ENCODE data around the gene C1orf21.
A peak's percentile ranks its signal among the peaks of the same experiment; 100 is the strongest.
"Not testable (repeated sequence)": the region's sequence is repeated elsewhere in the genome, so short reads cannot be mapped to it uniquely, and the experiment has no call there.

Gene C1orf21, protein sequence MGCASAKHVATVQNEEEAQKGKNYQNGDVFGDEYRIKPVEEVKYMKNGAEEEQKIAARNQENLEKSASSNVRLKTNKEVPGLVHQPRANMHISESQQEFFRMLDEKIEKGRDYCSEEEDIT

DNA sequence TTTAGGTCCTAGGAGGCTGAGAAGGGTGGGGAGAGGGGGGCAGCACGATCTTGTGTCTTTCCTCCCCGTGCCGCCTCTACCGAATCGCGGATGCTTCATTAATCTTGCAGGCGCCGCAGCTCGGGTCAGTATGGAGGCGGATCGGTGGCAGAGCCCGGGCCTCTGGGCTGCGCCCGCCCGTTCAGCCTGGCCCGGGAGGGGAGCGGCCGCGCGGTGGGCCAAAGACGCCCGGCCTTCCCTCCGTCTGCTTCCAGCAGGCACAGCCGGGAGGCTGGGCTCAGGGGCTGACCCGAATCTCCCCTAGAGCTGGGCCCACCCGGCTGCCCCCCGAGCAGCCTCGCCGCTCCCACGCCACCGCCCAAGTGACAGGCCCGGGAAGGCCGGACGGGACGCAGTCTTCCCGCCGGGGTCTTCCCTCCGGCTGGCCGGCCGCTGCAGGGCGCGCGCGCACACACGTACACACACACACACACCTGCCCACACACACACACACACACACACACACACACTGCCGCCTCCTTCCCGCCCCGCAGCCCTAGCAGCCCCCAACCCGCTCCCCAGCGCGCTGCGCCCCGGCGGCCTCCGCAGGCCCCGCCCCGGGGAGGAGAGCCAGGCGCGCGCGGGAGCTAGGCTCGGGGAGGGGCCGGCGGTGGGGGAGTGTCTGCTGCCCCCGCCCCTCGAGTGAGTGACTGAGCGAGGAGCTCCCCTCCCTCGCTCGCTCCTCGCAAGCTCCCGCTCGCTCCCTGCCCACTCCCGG is at the start of gene C1orf21:
C1orf21 (plus strand) TSS at position 718 of the 757 bp plus-strand sequence. CDS start 90,481 bp downstream, outside the sequence.
- peak in 55 of 58 donors; percentile 28 to 93 (median 81) for DNase-seq

DNA sequence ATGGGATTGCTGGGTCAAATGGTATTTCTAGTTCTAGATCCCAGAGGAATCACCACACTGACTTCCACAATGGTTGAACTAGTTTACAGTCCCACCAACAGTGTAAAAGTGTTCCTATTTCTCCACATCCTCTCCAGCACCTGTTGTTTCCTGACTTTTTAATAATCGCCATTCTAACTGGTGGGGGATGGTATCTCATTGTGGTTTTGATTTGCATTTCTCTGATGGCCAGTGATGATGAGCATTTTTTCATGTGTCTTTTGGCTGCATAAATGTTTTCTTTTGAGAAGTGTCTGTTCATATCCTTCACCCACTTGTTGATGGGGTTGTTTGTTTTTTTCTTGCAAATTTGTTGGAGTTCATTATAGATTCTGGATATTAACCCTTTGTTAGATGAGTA is 49.0 kb upstream of the C1orf21 start:
- not testable (repeated sequence) for DNase-seq

DNA sequence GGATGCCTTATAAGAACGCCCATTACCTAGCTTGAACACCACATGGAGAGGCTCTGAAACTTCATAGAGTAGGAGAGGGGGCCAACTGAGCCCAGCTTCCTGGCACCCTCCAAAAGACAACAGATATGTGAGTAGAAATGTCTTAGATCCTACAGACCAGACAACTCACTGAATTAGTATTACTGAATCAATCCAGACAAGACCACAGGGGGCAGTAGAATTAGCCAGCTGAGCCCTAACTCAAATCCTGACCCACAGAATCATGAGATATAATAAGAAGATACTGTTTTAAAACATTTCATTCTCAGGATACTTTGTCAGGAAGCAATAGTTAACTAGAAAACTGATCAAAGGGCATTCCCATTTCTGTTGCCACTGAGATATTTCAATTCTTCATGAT is 45.8 kb upstream of the C1orf21 start:
- no peak for DNase-seq

DNA sequence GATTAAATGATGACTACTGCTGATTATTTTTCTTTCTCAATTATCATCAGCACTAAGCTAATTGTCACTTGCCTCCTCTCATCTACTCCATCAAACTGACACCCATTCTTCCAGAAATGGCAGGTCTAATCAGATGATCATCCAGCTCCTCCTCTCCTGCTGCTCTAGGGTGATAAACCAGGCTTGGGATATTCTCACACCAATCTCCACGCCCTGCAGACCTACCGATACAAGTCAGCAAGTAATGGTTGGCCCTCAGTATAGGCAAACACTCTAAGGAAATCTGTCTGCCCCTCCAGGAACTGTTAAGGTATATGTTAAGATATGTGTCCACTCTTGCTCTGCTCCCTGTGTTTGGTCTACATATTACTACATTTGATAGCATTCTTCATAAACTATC is 36.3 kb upstream of the C1orf21 start:
- DNase-seq = no peak

- DNase-seq = no peak
Measured at GRCh38 chr1:184351416-184351975, 35.3 kb upstream of the C1orf21 start.

- no peak for DNase-seq
Measured at GRCh38 chr1:184352776-184353175, 34.1 kb upstream of the C1orf21 start.

- DNase-seq = no peak
Measured at GRCh38 chr1:184354719-184355118, 32.1 kb upstream of the C1orf21 start.

DNA sequence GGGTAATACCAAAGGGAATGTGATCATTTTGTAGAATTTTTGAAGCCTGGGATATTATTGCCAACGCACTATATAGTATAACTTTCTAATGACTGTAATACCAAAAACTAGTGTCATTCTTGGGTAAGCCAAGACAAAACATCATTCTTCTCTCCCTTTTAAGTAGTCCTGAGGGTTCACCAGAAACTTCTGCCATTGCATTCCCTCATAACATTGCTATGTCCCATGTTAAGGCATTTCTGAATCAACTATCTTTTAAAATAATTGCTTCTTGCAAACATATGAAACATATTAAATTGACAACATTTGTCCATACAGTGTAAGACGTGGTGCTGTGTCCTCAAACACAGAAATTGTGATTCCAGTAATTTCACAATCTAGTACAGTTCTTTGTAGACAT is 29.9 kb upstream of the C1orf21 start:
- no peak for DNase-seq

DNA sequence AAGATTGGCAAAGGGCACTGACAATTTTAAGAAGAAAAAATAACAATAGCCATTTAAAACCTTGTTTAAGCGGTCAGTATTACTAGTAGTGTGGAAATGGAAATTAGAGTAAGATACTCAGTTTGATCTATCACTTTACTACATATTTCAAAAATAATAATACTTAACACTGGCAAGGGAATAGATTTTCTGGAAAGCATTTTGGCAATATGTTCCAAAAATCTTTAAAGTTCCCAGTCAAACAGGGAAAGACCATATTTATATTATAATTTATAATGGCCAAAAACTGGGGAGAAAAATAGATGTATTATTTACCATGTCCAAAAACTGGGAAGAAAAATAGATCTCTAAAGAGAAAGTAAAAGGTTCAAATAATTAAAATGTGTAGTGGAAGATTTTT is 28.6 kb upstream of the C1orf21 start:
- DNase-seq = no peak

- no peak for DNase-seq
Measured at GRCh38 chr1:184359909-184360308, 26.9 kb upstream of the C1orf21 start.

GRCh38 chr1:184362876-184363275 is 24.0 kb upstream of the C1orf21 start:
- no peak for DNase-seq

DNA sequence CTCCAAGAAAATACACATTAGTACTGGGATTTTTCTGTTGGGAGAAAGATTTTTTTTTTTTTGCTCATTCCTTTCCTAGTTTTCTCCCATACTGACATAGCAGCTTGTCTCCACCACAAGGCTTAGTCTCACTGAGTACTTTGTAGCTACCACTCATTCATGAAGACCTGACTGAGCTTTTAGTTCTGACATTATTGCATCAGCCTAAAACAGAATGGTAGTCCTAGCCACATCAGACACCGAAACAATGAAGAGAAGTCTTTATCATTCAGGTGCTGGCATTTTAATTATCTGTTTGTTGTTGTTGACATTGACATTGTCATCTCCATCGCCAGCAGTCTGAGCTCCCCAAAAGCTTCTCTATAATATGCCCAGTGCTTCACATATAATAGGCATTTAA is 21.1 kb upstream of the C1orf21 start:
- no peak for DNase-seq

DNA sequence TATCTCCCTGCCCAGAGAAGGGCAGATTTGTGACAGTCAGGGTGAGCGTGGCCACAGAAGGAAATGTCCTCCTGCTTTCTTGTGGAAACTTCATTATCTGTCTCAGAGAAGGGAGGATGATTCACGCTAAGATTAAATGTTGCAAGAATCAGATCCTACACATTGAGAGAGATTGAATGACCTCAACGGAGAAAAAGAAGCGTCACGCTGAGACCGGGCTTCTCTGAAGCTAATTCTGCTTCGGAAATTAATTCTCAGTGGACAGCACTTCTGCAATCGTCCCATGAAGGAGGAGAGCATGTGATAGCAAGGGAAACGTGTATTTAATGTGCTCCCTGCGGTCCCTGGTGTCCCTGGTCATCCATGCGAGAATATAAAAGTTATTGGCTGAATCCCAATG is 19.8 kb upstream of the C1orf21 start:
- DNase-seq = no peak

GRCh38 chr1:184367427-184368038 is 19.3 kb upstream of the C1orf21 start:
- no peak for DNase-seq

DNA sequence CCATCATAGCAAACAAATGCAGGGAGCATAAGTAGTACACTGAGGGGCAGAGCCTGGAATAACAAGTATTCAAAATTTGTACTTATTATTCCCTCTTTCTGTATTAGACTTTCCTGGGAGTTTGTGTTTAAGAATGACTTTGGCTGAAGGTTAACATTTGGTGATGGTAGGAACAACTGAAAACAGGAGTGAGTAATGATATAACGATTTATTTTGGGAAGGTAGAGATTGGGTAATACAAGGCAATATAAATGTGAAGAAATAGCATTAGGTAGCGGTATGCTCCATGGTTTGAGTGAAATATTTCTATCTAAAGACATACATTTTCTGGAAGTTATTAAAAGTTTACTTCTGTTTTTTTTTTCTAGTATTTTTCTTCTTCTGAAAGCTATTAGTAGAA is 18.5 kb upstream of the C1orf21 start:
- DNase-seq = no peak

- no peak for DNase-seq
Measured at GRCh38 chr1:184370850-184371249, 16.0 kb upstream of the C1orf21 start.

GRCh38 chr1:184373155-184373554 is 13.7 kb upstream of the C1orf21 start:
- no peak for DNase-seq

- no peak for DNase-seq
Measured at GRCh38 chr1:184376369-184376768, 10.5 kb upstream of the C1orf21 start.

GRCh38 chr1:184379111-184379752 is 7.6 kb upstream of the C1orf21 start:
- DNase-seq = no peak

DNA sequence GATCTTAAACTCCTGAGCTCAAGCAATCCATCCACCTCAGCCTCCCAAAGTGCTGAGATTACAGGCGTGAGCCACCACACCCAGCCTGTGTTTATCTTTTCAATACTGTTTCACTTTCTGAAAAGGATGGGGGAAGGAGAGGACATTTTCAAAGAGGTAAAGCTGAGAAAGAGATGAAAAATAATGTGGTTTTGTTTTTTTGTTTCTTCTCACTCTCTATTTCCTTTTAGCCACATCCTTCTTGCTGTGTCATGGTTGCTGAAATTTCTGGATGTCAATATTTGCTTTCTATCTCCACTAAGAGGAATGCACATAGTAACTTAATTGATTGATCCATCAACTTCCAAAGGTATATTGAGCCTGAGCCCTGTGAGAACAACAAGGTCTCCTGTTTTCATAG is 6.4 kb upstream of the C1orf21 start:
- DNase-seq = no peak

GRCh38 chr1:184383772-184384323 is 3.0 kb upstream of the C1orf21 start:
- DNase-seq = no peak

- DNase-seq = peak in 2 of 58 donors; percentile 2 to 47
Measured at GRCh38 chr1:184385865-184386311, 941 bp upstream of the C1orf21 start.
